ENCODE results near the gene RAPSN.

Gene RAPSN

GRCh38 chr11:47466201-47466600 lies 17.3 kb upstream of the RAPSN start:
- no peak for DNase-seq (ENCODE audit: low read depth, low spot score)

GRCh38 chr11:47464483-47464882 lies 15.5 kb upstream of the RAPSN start:
- DNase-seq (ENCODE audit: low read depth, low spot score) = peak; percentile 42

- DNase-seq (ENCODE audit: low read depth, low spot score) = no peak
Measured at GRCh38 chr11:47461876-47462275, 12.9 kb upstream of the RAPSN start.

GRCh38 chr11:47460571-47461235 lies 11.8 kb upstream of the RAPSN start:
- DNase-seq (ENCODE audit: low read depth, low spot score) = no peak

- peak; percentile 56 for DNase-seq (ENCODE audit: low read depth, low spot score)
Measured at GRCh38 chr11:47454258-47454671, 5.3 kb upstream of the RAPSN start.

- DNase-seq (ENCODE audit: low read depth, low spot score) = no peak
Measured at GRCh38 chr11:47453365-47453764, 4.4 kb upstream of the RAPSN start.

- DNase-seq (ENCODE audit: low read depth, low spot score) = no peak
Measured at GRCh38 chr11:47451990-47452389, 3.1 kb upstream of the RAPSN start.

GRCh38 chr11:47451436-47451835 lies 2.5 kb upstream of the RAPSN start:
- DNase-seq (ENCODE audit: low read depth, low spot score) = no peak

- DNase-seq (ENCODE audit: low read depth, low spot score) = no peak
Measured at GRCh38 chr11:47449541-47449940, 605 bp upstream of the RAPSN start.

- no peak for DNase-seq (ENCODE audit: low read depth, low spot score)
Measured at GRCh38 chr11:47447906-47448305, 1.0 kb downstream of the RAPSN start.

- no peak for DNase-seq (ENCODE audit: low read depth, low spot score)
Measured at GRCh38 chr11:47446833-47447232, 2.1 kb downstream of the RAPSN start.

- no peak for DNase-seq (ENCODE audit: low read depth, low spot score)
Measured at GRCh38 chr11:47445840-47446239, 3.1 kb downstream of the RAPSN start.

GRCh38 chr11:47443817-47444216 lies 5.1 kb downstream of the RAPSN start:
- no peak for DNase-seq (ENCODE audit: low read depth, low spot score)

GRCh38 chr11:47443028-47443700 lies 5.8 kb downstream of the RAPSN start:
- no peak for DNase-seq (ENCODE audit: low read depth, low spot score)

- no peak for DNase-seq (ENCODE audit: low read depth, low spot score)
Measured at GRCh38 chr11:47442514-47442913, 6.4 kb downstream of the RAPSN start.

- no peak for DNase-seq (ENCODE audit: low read depth, low spot score)
Measured at GRCh38 chr11:47441421-47441820, 7.5 kb downstream of the RAPSN start.

- no peak for DNase-seq (ENCODE audit: low read depth, low spot score)
Measured at GRCh38 chr11:47440054-47440476, 8.9 kb downstream of the RAPSN start.

GRCh38 chr11:47438721-47439120 lies 10.2 kb downstream of the RAPSN start:
- no peak for DNase-seq (ENCODE audit: low read depth, low spot score)

- DNase-seq (ENCODE audit: low read depth, low spot score) = no peak
Measured at GRCh38 chr11:47437746-47438418, 11.1 kb downstream of the RAPSN start.

- DNase-seq (ENCODE audit: low read depth, low spot score) = no peak
Measured at GRCh38 chr11:47437218-47437745, 11.7 kb downstream of the RAPSN start.

- no peak for DNase-seq (ENCODE audit: low read depth, low spot score)
Measured at GRCh38 chr11:47436726-47437125, 12.2 kb downstream of the RAPSN start.

GRCh38 chr11:47435687-47436086 lies 13.2 kb downstream of the RAPSN start:
- DNase-seq (ENCODE audit: low read depth, low spot score) = no peak

Data from brain pericyte (primary cell).